K562 (cell line): Measurements from ENCODE around the gene ARL14EPL. TPM values are rescaled to one million over a fixed set of nuclear protein-coding genes. Genes with fewer than 3 reads are reported as not detected.

Experiments used
- ATAC-seq: fragments of 200-7000 bp; cut with Tn5 transposase; 3 replicates; pipeline ENCODE4 v1.9.1; 2020; ENCODE audit warnings: moderate library complexity
- BruUV-seq: library from RNA; stranded (reverse); fragments of 400-500 nt; replicated peaks from 2 replicates; lab custom pipeline; 2021; lab: Mats Ljungman, UMichigan
- CTCF ChIA-PET: fragments of 300-600 bp; formaldehyde crosslinking; extraction: SDS; loops from one replicate; lab custom pipeline; 2021; ENCODE audit warnings: low intra/inter-chr PET ratio; lab: Yijun Ruan, JAX
- POLR2A ChIA-PET: fragments of 300-600, 350-650 bp; sonication (Branson Sonifier 250); formaldehyde crosslinking; extraction: SDS; loops from one replicate; lab custom pipeline; 2021; ENCODE audit warnings: antibody characterized with exemption, inconsistent platforms; lab: Yijun Ruan, JAX
- DNase-seq, 4 experiments: peaks; one replicate each; pipeline versions ENCODE4 v3.0.0 to v3.0.0-alpha.2; 2011 to 2018; ENCODE audit warnings: low spot score in 3 of 4, mixed read lengths in 3 of 4; ENCODE audit errors: extremely low read depth in 1 of 4
- FAIRE-seq: peaks from 2 replicates; lab custom pipeline; 2011; peaks lifted over from hg19 to GRCh38; lab: Jason Lieb, UNC
- H2AFZ ChIP-seq: 2 replicates; pipeline ENCODE4 v1.6.0; 2011; ENCODE audit warnings: low read depth, low read length, control low read depth, inconsistent platforms
- H3K27ac ChIP-seq: fragments of 200-600 bp; 3 replicates; pipeline ENCODE4 v1.8.0; 2011; ENCODE audit warnings: low read depth, mild to moderate bottlenecking, control low read depth, inconsistent platforms, low read length, moderate library complexity, mixed read lengths; ENCODE audit errors: extremely low read depth
- H3K27me3 ChIP-seq, 2 experiments: fragments of 300-600 bp in 1 of 2; 2 replicates in 1 of 2; 3 replicates in 1 of 2; pipeline versions ENCODE4 v1.6.0 to v1.8.0; 2011; ENCODE audit warnings: inconsistent platforms in 2 of 2, low read length in 2 of 2, mild to moderate bottlenecking in 1 of 2, mixed read lengths in 1 of 2, moderate library complexity in 1 of 2; ENCODE audit not compliant: control insufficient read depth in 2 of 2, insufficient read depth in 2 of 2
- H3K36me3 ChIP-seq: fragments of 300-600 bp; 3 replicates; pipeline ENCODE4 v1.8.0; 2011; ENCODE audit warnings: mild to moderate bottlenecking, low read length, inconsistent platforms; ENCODE audit not compliant: control insufficient read depth, insufficient read depth
- H3K4me1 ChIP-seq, 2 experiments: fragments of 200-600 bp in 1 of 2; replicated peaks in 1 of 2; 2 replicates in 1 of 2; 3 replicates in 1 of 2; pipeline versions ENCODE4 v1.5.1 to v1.8.0; 2011; ENCODE audit warnings: inconsistent platforms in 2 of 2, low read length in 2 of 2, mild to moderate bottlenecking in 1 of 2, mixed read lengths in 1 of 2, moderate library complexity in 1 of 2; ENCODE audit not compliant: control insufficient read depth in 2 of 2, insufficient read depth in 2 of 2
- H3K4me2 ChIP-seq: 2 replicates; pipeline ENCODE4 v1.6.1; 2011; ENCODE audit warnings: low read length, control low read depth, inconsistent platforms, mixed read lengths; ENCODE audit not compliant: insufficient read depth
- H3K4me3 ChIP-seq: fragments of 200-600 bp; sonication (generic), shearing (Covaris generic); 2 replicates; pipeline ENCODE4 v1.5.1; 2016; ENCODE audit warnings: control low read depth, inconsistent platforms
- H3K79me2 ChIP-seq: fragments of 200-600 bp; 3 replicates; pipeline ENCODE4 v1.8.0; 2011; ENCODE audit warnings: low read length, inconsistent platforms; ENCODE audit not compliant: control insufficient read depth, insufficient read depth
- H3K9ac ChIP-seq, 2 experiments: 2 replicates each; pipeline versions ENCODE4 v1.6.0 to v1.6.1; 2011; ENCODE audit warnings: low read depth in 2 of 2, low read length in 2 of 2, control low read depth in 1 of 2, inconsistent platforms in 1 of 2, mild to moderate bottlenecking in 1 of 2, mixed read lengths in 1 of 2; ENCODE audit not compliant: insufficient read depth in 1 of 2
- H3K9me1 ChIP-seq: one replicate; pipeline ENCODE4 v1.6.0; 2011; ENCODE audit warnings: inconsistent platforms, mild to moderate bottlenecking, low read length, moderate library complexity; ENCODE audit not compliant: control insufficient read depth, insufficient read depth
- H3K9me3 ChIP-seq: replicated peaks from 2 replicates; pipeline ENCODE4 v1.5.1; 2011; ENCODE audit warnings: low read depth, low read length, inconsistent platforms; ENCODE audit not compliant: control insufficient read depth, insufficient read depth
- H4K20me1 ChIP-seq: replicated peaks from 2 replicates; pipeline ENCODE4 v1.6.1; 2011; ENCODE audit warnings: low read length, inconsistent platforms, mixed read lengths; ENCODE audit not compliant: control insufficient read depth, insufficient read depth
- ATF4 ChIP-seq: fragments of 450-650 bp; formaldehyde crosslinking; IDR thresholded peaks from 2 replicates; pipeline ENCODE4 v1.4.0; 2022; ENCODE audit warnings: mild to moderate bottlenecking, moderate library complexity
- CREBBP ChIP-seq: IDR thresholded peaks from one replicate; pipeline ENCODE4 v1.6.1; 2012; ENCODE audit warnings: low read depth, mild to moderate bottlenecking, control low read depth, inconsistent platforms, low read length
- HNRNPLL ChIP-seq: fragments of 200-400 bp; formaldehyde crosslinking; IDR thresholded peaks from 2 replicates; pipeline ENCODE4 v1.6.1; 2017; ENCODE audit warnings: low read length, low read depth, mild to moderate bottlenecking; ENCODE audit not compliant: poor library complexity, severe bottlenecking
- NR2F6 ChIP-seq: fragments of 450-650 bp; formaldehyde crosslinking; IDR thresholded peaks from 2 replicates; pipeline ENCODE4 v1.4.0; 2020; ENCODE audit warnings: mild to moderate bottlenecking
- SIRT6 ChIP-seq: IDR thresholded peaks from one replicate; pipeline ENCODE4 v1.6.1; 2012; ENCODE audit warnings: low read depth, mild to moderate bottlenecking, control low read depth, inconsistent platforms, low read length, moderate library complexity
- SREBF2 ChIP-seq: sonication (generic); formaldehyde crosslinking; IDR thresholded peaks from 2 replicates; pipeline ENCODE4 v1.4.0; 2020; ENCODE audit warnings: mild to moderate bottlenecking, missing genetic modification reagents
- TAF7 ChIP-seq: fragments of 450-650 bp; IDR thresholded peaks from 2 replicates; pipeline ENCODE4 v1.6.1; 2016; ENCODE audit warnings: missing genetic modification characterization, missing compliant biosample characterization
- TFAP4 ChIP-seq: sonication (generic); formaldehyde crosslinking; IDR thresholded peaks from 2 replicates; pipeline ENCODE4 v1.8.0; 2022; ENCODE audit warnings: missing genetic modification reagents, mild to moderate bottlenecking, moderate library complexity, borderline replicate concordance
- ZFP30 ChIP-seq: fragments of 250-450 bp; sonication (Bioruptor Pico); IDR thresholded peaks from 2 replicates; pipeline ENCODE4 v1.8.0; 2022; ENCODE audit warnings: moderate library complexity, mild to moderate bottlenecking, inconsistent platforms, borderline replicate concordance
- ZKSCAN1 ChIP-seq: fragments of 150-350 bp; IDR thresholded peaks from 2 replicates; pipeline ENCODE4 v1.6.1; 2016; ENCODE audit warnings: low read depth, low read length
- ZNF133 ChIP-seq: fragments of 250-450 bp; sonication (Bioruptor Pico); IDR thresholded peaks from 2 replicates; pipeline ENCODE4 v1.4.0; 2020; ENCODE audit warnings: mild to moderate bottlenecking
- ZNF318 ChIP-seq, 2 experiments: fragments of 450-650 bp; IDR thresholded peaks; 2 replicates each; pipeline ENCODE4 v1.6.1; 2016; ENCODE audit warnings: mild to moderate bottlenecking in 2 of 2, borderline replicate concordance in 1 of 2, low read depth in 1 of 2, moderate library complexity in 1 of 2
- in situ Hi-C: fragments of 300-500 bp; cut with MboI; formaldehyde crosslinking; loops from 4 replicates; pipeline ENCODE4 v1.15.0; 2018; ENCODE audit warnings: inconsistent platforms, mixed read lengths
- intact Hi-C: fragments of 100-400 bp; cut with micrococcal nuclease; formaldehyde crosslinking; loops from 2 replicates; pipeline ENCODE4 v1.14.2; 2022
- polyA plus RNA-seq, 8 experiments: library from polyadenylated mRNA; depleted of rRNA in 4 of 8; stranded (reverse) in 5 of 8; unstranded in 3 of 8; fragments of >200 nt; fragmentation: Nextera tagmentation in 2 of 8; fragmentation: Illumina TruSeq in 1 of 8; extraction: Ambion mirVana in 2 of 8; extraction: Trizol in 1 of 8; gene quantifications; 2 replicates each; pipeline versions ENCODE4 v1.2.1 to v1.2.3, GENCODE V29; 2011 to 2014; ENCODE audit warnings: inconsistent platforms in 1 of 8, missing spikeins in 1 of 8
- total RNA-seq, 7 experiments: library from RNA; depleted of rRNA in 6 of 7; stranded (reverse); fragments of >200 nt in 6 of 7; fragmentation: Illumina TruSeq in 2 of 7; extraction: Trizol in 2 of 7; gene quantifications; 2 replicates each; pipeline versions ENCODE4 v1.2.1 to v1.2.3, GENCODE V29; 2011 to 2021; ENCODE audit warnings: low replicate concordance in 1 of 7

Gene ARL14EPL
- total and polyA plus RNA-seq, 9 of the 15 experiments (the other 6 are each of a cell fraction or from before 2014, with no cell fraction given), result 0.06 to 0.14 (median 0.08) TPM; not detected in 5

- TF ChIP-seq SREBF2 (CRISPR knock-in tag) (no peak), NR2F6 (CRISPR knock-in tag) (no peak), SIRT6 (no peak)
These were observed 22.5 kb upstream of the ARL14EPL start (continued) for GRCh38 chr5:116009806-116010205.

GRCh38 chr5:116011046-116011445, 21.2 kb upstream of the ARL14EPL start:
- FAIRE-seq, result no peak
- DNase-seq, result no peak
- TF ChIP-seq CREBBP, result no peak
- TF ChIP-seq ATF4 (CRISPR knock-in tag), result no peak
- TF ChIP-seq TAF7 (tag), result no peak
- TF ChIP-seq TFAP4 (CRISPR knock-in tag), result no peak
- no peak for TF ChIP-seq ZKSCAN1
- TF ChIP-seq HNRNPLL, result no peak
- no peak for TF ChIP-seq ZFP30
- no peak for TF ChIP-seq ZNF133 (CRISPR knock-in tag)
- TF ChIP-seq ZNF318 (IDR thresholded peaks at IDR 0.05; ENCODE audit: borderline replicate concordance in 1 of 2, low read depth in 1 of 2), result no peak

More at GRCh38 chr5:116011046-116011445, 21.2 kb upstream of the ARL14EPL start:
- ATAC-seq, result no peak
- Histone ChIP-seq H3K9me3 (no peaks in the 10 kb centered on the region; the same call in 1 of the 2 replicates), H3K4me3 (no peak overlapping the region), H3K4me2 (no peak overlapping the region), H4K20me1 (no peaks in the 10 kb centered on the region), H3K27me3 (no peaks in the 10 kb centered on the region), H3K36me3 (no peaks in the 10 kb centered on the region), H3K9ac (no peak overlapping the region), H3K79me2 (no peaks in the 10 kb centered on the region), H3K27ac (no peak overlapping the region), H3K9me1 (no peaks in the 10 kb centered on the region), H2AFZ (no peak overlapping the region), H3K4me1 (peaks cover 0 to 5% of the 10 kb centered on the region in 2 experiments; a peak in 1 of 5 replicates)
- in situ Hi-C loops, result no loop called here
- no TSS peak for BruUV-seq
- ChIA-PET POLR2A (no interaction called here), CTCF (no interaction called here)
- intact Hi-C loops, result no loop called here
